Coronary artery (tissue), 2 donors: ENCODE results near the gene TAF15.

Experiments
- DNase-seq: peaks from one replicate; pipeline ENCODE4 v3.0.0-alpha.2; 2017; ENCODE audit warnings: low spot score
- H3K27ac ChIP-seq, 2 donors: fragments of 200-600 bp; sonication (generic); one replicate each; pipeline ENCODE4 v1.5.1; 2016 to 2019
- H3K4me3 ChIP-seq: fragments of 200-600 bp; sonication (generic); 2 replicates; pipeline ENCODE4 v1.5.1; 2016; ENCODE audit warnings: mild to moderate bottlenecking, moderate library complexity
- TF ChIP-seq, protein P1 (sequence below): fragments of 200-600 bp; sonication (generic); IDR thresholded peaks from one replicate; pipeline ENCODE4 v1.5.1; 2019; ENCODE audit warnings: antibody characterized with exemption

TAF15 gene

DNA sequence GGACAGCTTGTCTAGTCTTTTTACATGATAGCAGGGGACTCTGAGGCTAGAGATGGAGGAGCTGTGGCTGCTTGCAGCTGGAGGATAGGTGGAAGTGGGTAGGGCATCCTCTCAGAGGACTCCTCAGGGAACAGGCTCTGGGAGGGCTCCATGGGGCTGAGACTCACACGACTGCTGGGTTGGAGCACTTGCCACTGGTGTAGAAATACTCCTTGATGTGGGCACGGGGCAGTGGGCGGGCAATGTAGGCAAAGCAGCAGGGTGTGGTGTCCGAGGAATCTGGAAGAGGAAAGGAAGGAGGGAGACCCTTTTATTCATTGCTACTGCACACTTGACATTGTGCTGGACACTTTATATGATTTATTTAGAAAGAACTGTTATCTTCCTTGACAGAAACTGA is 69.1 kb downstream of the TAF15 start:
- no peak for DNase-seq
- TF ChIP-seq, protein P1, sequence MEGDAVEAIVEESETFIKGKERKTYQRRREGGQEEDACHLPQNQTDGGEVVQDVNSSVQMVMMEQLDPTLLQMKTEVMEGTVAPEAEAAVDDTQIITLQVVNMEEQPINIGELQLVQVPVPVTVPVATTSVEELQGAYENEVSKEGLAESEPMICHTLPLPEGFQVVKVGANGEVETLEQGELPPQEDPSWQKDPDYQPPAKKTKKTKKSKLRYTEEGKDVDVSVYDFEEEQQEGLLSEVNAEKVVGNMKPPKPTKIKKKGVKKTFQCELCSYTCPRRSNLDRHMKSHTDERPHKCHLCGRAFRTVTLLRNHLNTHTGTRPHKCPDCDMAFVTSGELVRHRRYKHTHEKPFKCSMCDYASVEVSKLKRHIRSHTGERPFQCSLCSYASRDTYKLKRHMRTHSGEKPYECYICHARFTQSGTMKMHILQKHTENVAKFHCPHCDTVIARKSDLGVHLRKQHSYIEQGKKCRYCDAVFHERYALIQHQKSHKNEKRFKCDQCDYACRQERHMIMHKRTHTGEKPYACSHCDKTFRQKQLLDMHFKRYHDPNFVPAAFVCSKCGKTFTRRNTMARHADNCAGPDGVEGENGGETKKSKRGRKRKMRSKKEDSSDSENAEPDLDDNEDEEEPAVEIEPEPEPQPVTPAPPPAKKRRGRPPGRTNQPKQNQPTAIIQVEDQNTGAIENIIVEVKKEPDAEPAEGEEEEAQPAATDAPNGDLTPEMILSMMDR: no peak
- Histone ChIP-seq H3K27ac (no peak overlapping the region), H3K4me3 (no peak overlapping the region)

DNA sequence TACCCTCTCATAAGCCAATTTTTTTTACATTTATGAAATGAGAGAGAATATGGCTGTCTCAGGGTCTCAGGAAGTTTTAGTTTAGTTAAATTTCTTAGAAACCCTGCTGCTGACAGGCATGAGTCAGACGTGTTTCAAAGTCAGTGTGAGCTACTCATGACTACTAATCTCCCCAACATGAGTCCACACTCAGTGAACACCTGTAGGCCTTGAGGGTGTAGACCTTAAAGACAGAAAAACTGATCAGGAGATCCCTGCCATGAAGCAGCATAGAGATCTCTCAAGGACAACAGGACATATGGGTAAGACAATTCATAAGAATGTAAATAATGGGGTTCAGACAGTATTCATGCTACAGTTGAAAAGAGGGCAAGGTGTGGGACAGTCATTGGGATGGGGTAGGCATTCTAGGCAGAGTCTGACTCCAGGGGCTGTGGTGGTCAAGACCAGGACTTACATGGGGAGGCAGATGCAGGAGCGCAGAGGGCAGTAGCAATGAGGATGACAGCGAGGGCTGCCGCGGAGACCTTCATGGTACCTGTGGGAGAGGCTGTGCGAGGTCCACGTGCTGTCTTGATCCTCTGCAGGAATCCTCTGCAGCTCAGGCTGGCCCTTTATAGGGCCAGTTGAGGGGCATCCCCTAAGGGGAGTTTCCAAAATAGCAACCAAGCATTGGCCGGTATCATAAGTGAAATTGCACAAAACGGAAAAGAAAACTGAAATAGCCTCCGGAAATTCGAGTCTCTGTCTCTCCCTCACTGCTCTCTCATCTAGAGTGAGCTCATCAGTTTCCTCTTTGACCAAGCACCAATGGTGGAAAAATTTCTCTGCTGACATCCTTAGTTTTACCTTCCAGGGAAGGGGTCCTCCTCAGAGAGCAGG is 70.7 kb downstream of the TAF15 start, which contains the start of gene CCL5:
CCL5 (minus strand) TSS at position 588 of the 882 bp plus-strand sequence.
- H3K27ac ChIP-seq: no peak within 1 kb of the TSS
- no peak for DNase-seq
- TF ChIP-seq, protein P1: no peak
- no peak within 1 kb of the TSS for H3K4me3 ChIP-seq

DNA sequence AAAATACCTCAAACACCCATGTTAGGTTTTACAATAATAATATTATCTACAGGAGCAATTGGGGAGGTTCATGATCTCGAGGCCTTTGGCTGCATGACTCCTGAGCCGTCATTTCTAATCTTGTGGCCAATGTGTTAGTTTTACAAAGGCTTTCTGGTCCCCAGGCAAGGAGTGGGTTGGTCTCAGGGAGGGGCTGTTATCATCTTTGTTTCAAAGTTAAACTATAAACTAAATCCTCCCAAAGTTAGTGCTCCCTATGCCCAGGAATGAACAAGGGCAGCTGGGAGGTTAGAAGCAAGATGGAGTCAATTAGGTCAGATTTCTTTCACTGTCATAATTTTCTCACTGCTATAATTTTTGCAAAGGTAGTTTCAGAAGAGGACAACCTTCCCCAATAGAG is 80.0 kb downstream of the TAF15 start:
- TF ChIP-seq, protein P1: no peak
- Histone ChIP-seq H3K4me3 (no peak overlapping the region), H3K27ac (no peak overlapping the region)
- no peak for DNase-seq

DNA sequence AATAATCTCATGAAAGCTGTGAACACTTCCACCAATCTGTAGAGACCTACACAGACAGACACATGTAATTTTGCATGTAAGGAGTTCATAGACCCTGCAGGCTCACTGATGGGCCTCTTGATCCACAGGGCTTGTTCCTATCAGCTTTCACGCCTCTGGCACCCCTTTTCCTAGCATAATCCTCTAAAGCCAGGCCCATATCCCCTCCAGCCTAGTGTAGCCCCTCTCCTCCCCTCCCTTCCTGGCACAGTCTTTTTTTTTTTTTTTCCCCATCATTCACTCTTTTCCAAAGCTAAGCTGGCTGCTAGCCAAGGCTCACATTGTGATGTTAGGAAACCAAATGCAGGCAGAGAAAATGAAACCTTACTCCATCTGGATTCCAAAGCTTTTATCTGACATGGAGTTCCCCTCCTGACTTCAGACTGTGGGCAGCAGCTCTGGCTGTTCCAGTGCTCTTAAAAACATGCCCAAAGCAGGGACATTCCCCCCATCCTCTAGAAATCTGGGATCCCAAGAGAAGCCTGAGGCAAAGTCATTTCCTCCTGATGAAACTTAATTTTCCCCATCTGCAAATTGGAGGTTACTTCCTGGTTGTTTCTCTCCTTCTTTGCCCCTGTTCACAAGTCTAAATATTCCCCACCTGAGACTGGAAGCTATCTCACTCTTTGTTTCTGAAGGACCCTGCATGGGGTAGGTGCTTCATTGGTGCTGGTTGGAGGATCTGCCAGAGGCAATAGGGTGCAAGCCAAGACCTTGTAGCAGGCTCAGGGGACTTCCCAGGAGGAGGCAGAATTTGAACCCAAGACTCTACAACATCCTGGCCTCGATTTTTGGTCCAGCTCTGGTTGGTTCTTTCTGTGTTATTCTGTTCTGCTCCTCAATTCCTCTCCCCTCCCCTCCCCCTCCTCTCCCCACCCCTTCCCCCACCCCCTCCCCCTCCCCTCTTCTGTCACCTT is 80.8 kb downstream of the TAF15 start:
- no peak for DNase-seq
- TF ChIP-seq, protein P1: no peak
- Histone ChIP-seq H3K4me3 (no peak overlapping the region), H3K27ac (no peak overlapping the region)

DNA sequence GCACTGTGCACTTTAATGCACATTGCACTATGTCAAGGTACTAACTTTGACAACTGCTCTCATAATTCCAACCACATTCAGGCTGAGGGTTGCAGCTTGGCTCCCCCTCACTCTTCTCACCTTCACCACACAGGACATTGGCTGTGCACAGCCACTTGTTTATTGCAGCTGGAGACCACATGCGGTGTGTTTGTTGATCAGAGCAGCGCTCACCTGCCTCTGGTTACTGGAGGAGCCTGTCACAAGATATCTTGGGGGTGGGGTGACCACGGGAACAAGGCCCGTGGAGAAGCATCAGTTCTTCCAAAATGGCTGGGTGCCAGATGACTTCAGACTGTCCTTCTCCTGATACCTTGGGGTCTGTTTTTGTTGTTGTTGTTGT is 81.5 kb downstream of the TAF15 start:
- Histone ChIP-seq H3K4me3 (no peak overlapping the region), H3K27ac (no peak overlapping the region)
- TF ChIP-seq, protein P1: no peak
- DNase-seq: no peak

DNA sequence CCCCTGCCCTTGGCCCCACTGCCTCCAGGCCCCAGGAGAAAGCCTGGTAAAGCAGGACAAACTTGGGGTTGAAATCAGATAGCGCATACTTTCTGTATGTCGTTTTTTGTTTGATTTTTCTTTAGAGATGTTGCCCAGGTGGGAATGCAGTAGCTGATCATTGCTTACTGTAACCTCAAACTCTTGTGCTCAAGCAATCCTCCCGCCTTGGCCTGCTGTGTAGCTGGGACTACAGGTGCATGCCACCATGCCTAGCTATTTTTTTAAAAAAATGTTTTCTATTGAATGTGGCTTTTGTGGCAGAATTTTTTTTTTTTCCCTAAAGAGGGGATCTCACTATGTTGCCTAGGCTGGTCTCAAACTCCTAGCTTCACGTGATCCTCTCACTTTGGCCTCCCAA is 82.0 kb downstream of the TAF15 start:
- DNase-seq: no peak
- Histone ChIP-seq H3K4me3 (no peak overlapping the region), H3K27ac (no peak overlapping the region)
- TF ChIP-seq, protein P1: no peak
